Fibroblast of skin of scalp (primary cell): ENCODE measurements around the gene TRNP1.
"Not testable (repeated sequence)": the region's sequence is repeated elsewhere in the genome, so short reads cannot be mapped to it uniquely, and the experiment has no call there.

ENCODE experiments used
- DNase-seq: peaks from one replicate; pipeline ENCODE4 v3.0.0-alpha.2; 2013

The TRNP1 gene

GRCh38 chr1:26976621-26977510 lies 16.6 kb upstream of the TRNP1 start:
- DNase-seq: no peak

GRCh38 chr1:26978901-26979300 lies 14.6 kb upstream of the TRNP1 start:
- no peak for DNase-seq

- no peak for DNase-seq
Measured at GRCh38 chr1:26981146-26981846, 12.2 kb upstream of the TRNP1 start.

GRCh38 chr1:26983863-26984262 lies 9.6 kb upstream of the TRNP1 start:
- DNase-seq: no peak

GRCh38 chr1:26984291-26984690 lies 9.2 kb upstream of the TRNP1 start:
- DNase-seq: no peak

- no peak for DNase-seq
Measured at GRCh38 chr1:26986658-26987057, 6.8 kb upstream of the TRNP1 start.

- DNase-seq: not testable (repeated sequence)
Measured at GRCh38 chr1:26989403-26990109, 3.9 kb upstream of the TRNP1 start.

GRCh38 chr1:26991310-26992116 lies 2.0 kb upstream of the TRNP1 start:
- DNase-seq: no peak

GRCh38 chr1:26994020-26994786 lies 711 bp downstream of the TRNP1 start:
- no peak for DNase-seq

GRCh38 chr1:26994787-26995517 lies 1.5 kb downstream of the TRNP1 start:
- DNase-seq: no peak

- peak; percentile 52 for DNase-seq
Measured at GRCh38 chr1:26996024-26996423, 2.5 kb downstream of the TRNP1 start.

- DNase-seq: no peak
Measured at GRCh38 chr1:26996665-26997064, 3.2 kb downstream of the TRNP1 start.

GRCh38 chr1:26998429-26999300 lies 5.2 kb downstream of the TRNP1 start:
- DNase-seq: peak; percentile 66

- DNase-seq: peak; percentile 100
Measured at GRCh38 chr1:26999440-26999987, 6.0 kb downstream of the TRNP1 start.

GRCh38 chr1:27000090-27000816 lies 6.8 kb downstream of the TRNP1 start:
- no peak for DNase-seq

- peak; percentile 79 for DNase-seq
Measured at GRCh38 chr1:27000817-27001460, 7.4 kb downstream of the TRNP1 start.

GRCh38 chr1:27001570-27002360 lies 8.3 kb downstream of the TRNP1 start:
- DNase-seq: no peak
